ENCODE data around the gene CCDC14.

The CCDC14 gene

GRCh38 chr3:123951522-123952447, 9.2 kb downstream of the CCDC14 start:
- no peak overlapping the region for H3K27ac ChIP-seq (ENCODE audit: low read depth, low read length)
- H3K4me3 ChIP-seq (ENCODE audit: low read length): no peak overlapping the region
- no peak overlapping the region for H3K9ac ChIP-seq (ENCODE audit: low read length)
- no peaks in the 10 kb centered on the region for H3K4me1 ChIP-seq (ENCODE audit: control insufficient read depth, insufficient read depth, low read length)
- peaks cover 9% of the 10 kb centered on the region for H3K36me3 ChIP-seq (ENCODE audit: control insufficient read depth, insufficient read depth, low read length)
- H3K27me3 ChIP-seq (ENCODE audit: control insufficient read depth, insufficient read depth, low read length): no peaks in the 10 kb centered on the region

- Histone ChIP-seq H3K4me1 (ENCODE audit: control insufficient read depth, insufficient read depth, low read length) (no peaks in the 10 kb centered on the region), H3K36me3 (ENCODE audit: control insufficient read depth, insufficient read depth, low read length) (peaks cover 9% of the 10 kb centered on the region), H3K27ac (ENCODE audit: low read depth, low read length) (no peak overlapping the region), H3K4me3 (ENCODE audit: low read length) (no peak overlapping the region), H3K9ac (ENCODE audit: low read length) (no peak overlapping the region), H3K27me3 (ENCODE audit: control insufficient read depth, insufficient read depth, low read length) (no peaks in the 10 kb centered on the region)
Observed at GRCh38 chr3:123949641-123950040, 11.4 kb downstream of the CCDC14 start.

DNA sequence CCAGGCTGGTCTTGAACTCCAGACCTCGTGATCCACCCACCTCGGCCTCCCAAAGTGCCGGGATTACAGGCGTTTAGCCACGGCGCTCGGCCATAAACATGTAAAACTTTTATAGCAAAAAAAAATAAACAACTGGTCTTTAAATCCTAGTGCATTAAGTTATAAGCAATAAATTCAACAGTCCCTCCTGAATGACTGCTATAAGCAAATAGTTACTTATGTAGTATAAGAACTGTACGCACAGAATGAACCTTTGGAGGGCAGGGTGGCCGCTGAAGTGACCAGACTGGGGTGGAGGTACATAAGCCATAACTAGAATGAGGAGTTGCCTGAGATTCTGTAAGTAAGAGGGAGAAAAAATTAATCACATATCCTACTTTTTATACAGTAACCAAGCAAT, 12.6 kb downstream of the CCDC14 start:
- Histone ChIP-seq H3K9ac (ENCODE audit: low read length) (no peak overlapping the region), H3K27me3 (ENCODE audit: control insufficient read depth, insufficient read depth, low read length) (no peaks in the 10 kb centered on the region), H3K4me1 (ENCODE audit: control insufficient read depth, insufficient read depth, low read length) (no peaks in the 10 kb centered on the region), H3K4me3 (ENCODE audit: low read length) (no peak overlapping the region), H3K27ac (ENCODE audit: low read depth, low read length) (no peak overlapping the region), H3K36me3 (ENCODE audit: control insufficient read depth, insufficient read depth, low read length) (peaks cover 16% of the 10 kb centered on the region)

DNA sequence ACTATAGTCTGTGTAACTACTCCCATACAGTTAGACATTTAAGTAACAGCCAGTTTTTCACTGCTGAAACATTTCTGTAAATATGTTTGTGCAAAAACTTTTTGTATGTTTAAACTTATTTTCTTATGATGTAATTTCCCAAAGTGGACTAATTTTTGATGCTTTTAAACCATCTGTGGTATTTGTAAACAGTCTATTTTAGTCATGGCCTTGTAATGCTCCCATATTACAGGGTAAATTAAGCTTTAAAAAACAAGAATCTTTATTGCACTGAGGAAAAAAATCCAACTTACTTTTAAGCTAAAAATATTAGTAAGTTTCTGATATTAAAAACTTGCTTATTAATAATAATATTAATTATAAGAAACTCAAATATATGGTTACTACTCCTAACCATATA, 13.5 kb downstream of the CCDC14 start:
- Histone ChIP-seq H3K9ac (ENCODE audit: low read length) (no peak overlapping the region), H3K36me3 (ENCODE audit: control insufficient read depth, insufficient read depth, low read length) (peaks cover 14% of the 10 kb centered on the region), H3K27me3 (ENCODE audit: control insufficient read depth, insufficient read depth, low read length) (no peaks in the 10 kb centered on the region), H3K4me3 (ENCODE audit: low read length) (no peak overlapping the region), H3K4me1 (ENCODE audit: control insufficient read depth, insufficient read depth, low read length) (no peaks in the 10 kb centered on the region), H3K27ac (ENCODE audit: low read depth, low read length) (no peak overlapping the region)

DNA sequence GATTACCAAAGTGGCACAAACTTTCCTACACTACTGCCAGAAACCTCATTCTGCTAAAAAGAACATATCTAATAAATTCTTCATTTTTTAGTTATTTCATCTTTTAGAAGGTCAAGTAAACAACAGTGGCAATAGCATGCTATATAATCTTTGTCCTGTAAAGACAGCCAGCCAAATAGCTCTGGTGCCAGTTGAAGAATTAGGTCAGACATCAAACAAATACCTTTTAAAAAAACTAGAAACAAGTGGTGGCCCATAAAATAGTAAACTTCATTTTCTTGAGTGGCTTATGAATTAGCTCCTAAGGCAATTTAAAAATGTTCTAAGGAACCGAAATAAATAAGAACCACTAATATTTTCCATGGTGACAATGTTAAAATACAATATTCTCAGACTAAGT, 19.5 kb downstream of the CCDC14 start:
- Histone ChIP-seq H3K36me3 (ENCODE audit: control insufficient read depth, insufficient read depth, low read length) (peaks cover 10% of the 10 kb centered on the region), H3K4me1 (ENCODE audit: control insufficient read depth, insufficient read depth, low read length) (no peaks in the 10 kb centered on the region), H3K27me3 (ENCODE audit: control insufficient read depth, insufficient read depth, low read length) (no peaks in the 10 kb centered on the region), H3K27ac (ENCODE audit: low read depth, low read length) (no peak overlapping the region), H3K4me3 (ENCODE audit: low read length) (no peak overlapping the region), H3K9ac (ENCODE audit: low read length) (no peak overlapping the region)

- no peaks in the 10 kb centered on the region for H3K4me1 ChIP-seq (ENCODE audit: control insufficient read depth, insufficient read depth, low read length)
- H3K36me3 ChIP-seq (ENCODE audit: control insufficient read depth, insufficient read depth, low read length): peaks cover 10% of the 10 kb centered on the region
- H3K4me3 ChIP-seq (ENCODE audit: low read length): no peak overlapping the region
- no peak overlapping the region for H3K27ac ChIP-seq (ENCODE audit: low read depth, low read length)
- no peaks in the 10 kb centered on the region for H3K27me3 ChIP-seq (ENCODE audit: control insufficient read depth, insufficient read depth, low read length)
- no peak overlapping the region for H3K9ac ChIP-seq (ENCODE audit: low read length)
Observed at GRCh38 chr3:123941121-123941520, 19.9 kb downstream of the CCDC14 start.

DNA sequence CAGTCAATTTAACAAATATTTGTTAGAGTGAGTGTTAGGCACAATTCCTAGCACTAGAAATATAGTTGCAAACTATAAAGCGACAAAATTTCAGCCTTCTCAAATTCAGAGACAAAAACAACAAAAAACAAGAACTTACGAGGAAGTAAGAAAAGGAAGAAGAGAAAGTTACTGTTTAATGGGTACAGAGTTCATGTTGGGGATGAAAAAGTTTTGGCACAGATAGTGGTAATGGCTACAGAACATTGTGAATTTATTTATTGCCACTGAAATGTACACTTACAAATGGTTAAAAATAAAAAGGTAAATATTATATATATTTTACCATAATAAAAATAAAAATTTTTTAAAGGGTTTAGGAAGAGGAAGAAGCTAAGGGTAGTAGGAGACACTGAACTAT, 21.3 kb downstream of the CCDC14 start:
- no peak overlapping the region for H3K4me3 ChIP-seq (ENCODE audit: low read length)
- H3K27ac ChIP-seq (ENCODE audit: low read depth, low read length): no peak overlapping the region
- no peak overlapping the region for H3K9ac ChIP-seq (ENCODE audit: low read length)
- no peaks in the 10 kb centered on the region for H3K27me3 ChIP-seq (ENCODE audit: control insufficient read depth, insufficient read depth, low read length)
- peaks cover 10% of the 10 kb centered on the region for H3K36me3 ChIP-seq (ENCODE audit: control insufficient read depth, insufficient read depth, low read length)
- no peaks in the 10 kb centered on the region for H3K4me1 ChIP-seq (ENCODE audit: control insufficient read depth, insufficient read depth, low read length)

DNA sequence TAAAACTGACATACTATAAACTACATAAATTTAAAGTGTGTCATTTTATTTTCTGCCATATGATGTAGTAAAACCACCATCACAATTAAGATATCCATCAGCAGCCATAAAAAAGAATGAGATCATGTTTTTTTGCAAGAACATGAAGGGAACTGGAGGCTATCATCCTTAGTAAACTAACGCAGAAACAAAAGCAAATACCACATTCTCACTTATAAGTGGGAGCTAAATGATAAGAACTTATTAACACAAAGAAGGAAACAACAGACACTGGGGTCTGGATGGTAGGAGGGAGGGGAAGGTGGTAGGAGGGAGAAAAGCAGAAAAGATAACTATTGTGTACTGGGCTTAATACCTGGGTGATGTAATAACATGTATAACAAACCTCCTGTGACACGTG, 24.6 kb downstream of the CCDC14 start:
- H3K9ac ChIP-seq (ENCODE audit: low read length): no peak overlapping the region
- no peak overlapping the region for H3K4me3 ChIP-seq (ENCODE audit: low read length)
- H3K27ac ChIP-seq (ENCODE audit: low read depth, low read length): no peak overlapping the region
- H3K27me3 ChIP-seq (ENCODE audit: control insufficient read depth, insufficient read depth, low read length): no peaks in the 10 kb centered on the region
- H3K36me3 ChIP-seq (ENCODE audit: control insufficient read depth, insufficient read depth, low read length): peaks cover 5% of the 10 kb centered on the region
- no peaks in the 10 kb centered on the region for H3K4me1 ChIP-seq (ENCODE audit: control insufficient read depth, insufficient read depth, low read length)

- Histone ChIP-seq H3K4me1 (ENCODE audit: control insufficient read depth, insufficient read depth, low read length) (no peaks in the 10 kb centered on the region), H3K9ac (ENCODE audit: low read length) (no peak overlapping the region), H3K4me3 (ENCODE audit: low read length) (no peak overlapping the region), H3K27me3 (ENCODE audit: control insufficient read depth, insufficient read depth, low read length) (no peaks in the 10 kb centered on the region), H3K36me3 (ENCODE audit: control insufficient read depth, insufficient read depth, low read length) (peaks cover 5% of the 10 kb centered on the region), H3K27ac (ENCODE audit: low read depth, low read length) (no peak overlapping the region)
Observed at GRCh38 chr3:123935830-123936229, 25.2 kb downstream of the CCDC14 start.

DNA sequence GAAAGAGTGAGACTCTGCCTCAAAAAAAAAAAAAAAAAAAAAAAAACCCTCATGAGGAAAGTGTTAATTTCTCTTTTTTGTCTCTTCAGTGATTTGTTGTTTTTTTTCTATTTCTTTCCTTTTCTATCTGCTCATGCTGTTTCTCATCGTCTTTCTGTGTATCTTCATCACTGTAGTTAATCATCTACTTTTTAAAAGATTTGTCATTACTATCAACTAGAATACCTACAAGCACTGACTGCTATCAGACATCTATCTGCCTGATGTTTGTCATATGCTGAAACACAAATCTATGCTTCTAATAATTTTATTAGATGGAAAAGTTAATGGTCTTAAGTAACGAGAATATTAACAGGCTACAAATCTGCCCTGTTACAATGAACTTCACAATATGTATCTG, 26.8 kb downstream of the CCDC14 start:
- no peaks in the 10 kb centered on the region for H3K27me3 ChIP-seq (ENCODE audit: control insufficient read depth, insufficient read depth, low read length)
- H3K9ac ChIP-seq (ENCODE audit: low read length): no peak overlapping the region
- no peak overlapping the region for H3K4me3 ChIP-seq (ENCODE audit: low read length)
- no peaks in the 10 kb centered on the region for H3K4me1 ChIP-seq (ENCODE audit: control insufficient read depth, insufficient read depth, low read length)
- H3K36me3 ChIP-seq (ENCODE audit: control insufficient read depth, insufficient read depth, low read length): peaks cover 5% of the 10 kb centered on the region
- H3K27ac ChIP-seq (ENCODE audit: low read depth, low read length): no peak overlapping the region

- Histone ChIP-seq H3K36me3 (ENCODE audit: control insufficient read depth, insufficient read depth, low read length) (peaks cover 7% of the 10 kb centered on the region), H3K27me3 (ENCODE audit: control insufficient read depth, insufficient read depth, low read length) (no peaks in the 10 kb centered on the region), H3K27ac (ENCODE audit: low read depth, low read length) (no peak overlapping the region), H3K4me3 (ENCODE audit: low read length) (no peak overlapping the region), H3K4me1 (ENCODE audit: control insufficient read depth, insufficient read depth, low read length) (no peaks in the 10 kb centered on the region), H3K9ac (ENCODE audit: low read length) (no peak overlapping the region)
Observed at GRCh38 chr3:123930445-123930844, 30.6 kb downstream of the CCDC14 start.

GRCh38 chr3:123929325-123929724, 31.7 kb downstream of the CCDC14 start:
- Histone ChIP-seq H3K4me3 (ENCODE audit: low read length) (no peak overlapping the region), H3K36me3 (ENCODE audit: control insufficient read depth, insufficient read depth, low read length) (peaks cover 7% of the 10 kb centered on the region), H3K4me1 (ENCODE audit: control insufficient read depth, insufficient read depth, low read length) (no peaks in the 10 kb centered on the region), H3K9ac (ENCODE audit: low read length) (no peak overlapping the region), H3K27ac (ENCODE audit: low read depth, low read length) (no peak overlapping the region), H3K27me3 (ENCODE audit: control insufficient read depth, insufficient read depth, low read length) (no peaks in the 10 kb centered on the region)

DNA sequence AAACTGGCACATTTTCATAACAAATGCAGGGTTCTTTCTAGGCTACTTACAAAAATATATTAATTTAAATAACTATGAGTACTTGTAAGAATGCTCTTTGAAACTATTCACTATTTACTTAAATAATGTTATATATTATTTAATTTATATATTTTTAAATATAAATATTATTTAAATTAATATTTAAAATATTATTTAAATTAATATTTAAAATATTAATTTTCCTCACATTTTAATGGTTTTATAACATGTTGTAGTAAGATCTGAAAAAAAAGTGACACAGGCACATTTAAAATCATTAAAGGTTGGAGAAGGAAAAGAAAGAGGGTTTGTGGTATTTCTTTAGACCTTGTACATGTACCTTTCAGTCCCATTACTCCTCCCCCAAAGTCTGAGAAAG, 34.6 kb downstream of the CCDC14 start:
- Histone ChIP-seq H3K36me3 (ENCODE audit: control insufficient read depth, insufficient read depth, low read length) (peaks cover 2% of the 10 kb centered on the region), H3K4me1 (ENCODE audit: control insufficient read depth, insufficient read depth, low read length) (no peaks in the 10 kb centered on the region), H3K27me3 (ENCODE audit: control insufficient read depth, insufficient read depth, low read length) (no peaks in the 10 kb centered on the region), H3K9ac (ENCODE audit: low read length) (no peak overlapping the region), H3K4me3 (ENCODE audit: low read length) (no peak overlapping the region), H3K27ac (ENCODE audit: low read depth, low read length) (no peak overlapping the region)
